Uterus (tissue), 4 donors: ENCODE results near the gene SBNO2. TPM values are rescaled to one million over a fixed set of nuclear protein-coding genes. Genes with fewer than 3 reads are reported as not detected.

Experiments used
- DNase-seq, 2 donors: peaks; one replicate each; pipeline ENCODE4 v3.0.0-alpha.2; 2019 to 2020
- H3K27ac ChIP-seq, 2 donors: fragments of 200-600 bp; sonication (generic); 1 replicate in 1 of 2; 2 replicates in 1 of 2; pipeline ENCODE4 v1.5.1; 2016 to 2018
- H3K27me3 ChIP-seq, 2 donors: fragments of 200-600 bp; sonication (generic); one replicate each; pipeline ENCODE4 v1.5.1; 2018 to 2019; ENCODE audit warnings: control low read depth in 1 of 2
- H3K36me3 ChIP-seq, 2 donors: fragments of 200-600 bp; sonication (generic); one replicate each; pipeline ENCODE4 v1.5.1; 2019; ENCODE audit warnings: control low read depth in 1 of 2
- H3K4me1 ChIP-seq, 2 donors: fragments of 200-600 bp; sonication (generic); one replicate each; pipeline ENCODE4 v1.5.1; 2018 to 2019; ENCODE audit warnings: control low read depth in 1 of 2
- H3K4me3 ChIP-seq, 2 donors: fragments of 200-600 bp; sonication (generic); 1 replicate in 1 of 2; 2 replicates in 1 of 2; pipeline ENCODE4 v1.5.1; 2018 to 2019; ENCODE audit warnings: mild to moderate bottlenecking in 1 of 2
- H3K9me3 ChIP-seq, 2 donors: fragments of 200-600 bp; sonication (generic); one replicate each; pipeline ENCODE4 v1.5.1; 2019; ENCODE audit warnings: control low read depth in 1 of 2
- POLR2A ChIP-seq, 2 donors: fragments of 450-650 bp; IDR thresholded peaks; one replicate each; pipeline ENCODE4 v1.6.1; 2016; ENCODE audit warnings: antibody characterized with exemption in 2 of 2, mild to moderate bottlenecking in 1 of 2, moderate library complexity in 1 of 2
- intact Hi-C: fragments of 100-400 bp; cut with DNase I; formaldehyde crosslinking; loops from one replicate; pipeline ENCODE4 v1.15.1; 2023; ENCODE audit warnings: low total_unique reads
- total RNA-seq, 4 donors: library from RNA; depleted of rRNA in 3 of 4; stranded (reverse); fragments of >200 nt in 3 of 4; gene quantifications; one replicate each; pipeline versions ENCODE4 v1.1.0 to v1.2.4, GENCODE V29; 2014 to 2023
- TF ChIP-seq, protein P1 (sequence below), 4 experiments: fragments of 200-600 bp in 2 of 4; fragments of 450-650 bp in 2 of 4; sonication (generic) in 2 of 4; IDR thresholded peaks; one replicate each; pipeline ENCODE4 v1.5.1; 2016 to 2019; ENCODE audit warnings: antibody characterized with exemption in 4 of 4, mild to moderate bottlenecking in 2 of 4, moderate library complexity in 1 of 4
- donor health status: DM: yes; HTN: yes; CAD: no.

Gene SBNO2
- total RNA-seq, 4 donors from 2014 or later: 4.4 to 107 (median 10.7) TPM

DNA sequence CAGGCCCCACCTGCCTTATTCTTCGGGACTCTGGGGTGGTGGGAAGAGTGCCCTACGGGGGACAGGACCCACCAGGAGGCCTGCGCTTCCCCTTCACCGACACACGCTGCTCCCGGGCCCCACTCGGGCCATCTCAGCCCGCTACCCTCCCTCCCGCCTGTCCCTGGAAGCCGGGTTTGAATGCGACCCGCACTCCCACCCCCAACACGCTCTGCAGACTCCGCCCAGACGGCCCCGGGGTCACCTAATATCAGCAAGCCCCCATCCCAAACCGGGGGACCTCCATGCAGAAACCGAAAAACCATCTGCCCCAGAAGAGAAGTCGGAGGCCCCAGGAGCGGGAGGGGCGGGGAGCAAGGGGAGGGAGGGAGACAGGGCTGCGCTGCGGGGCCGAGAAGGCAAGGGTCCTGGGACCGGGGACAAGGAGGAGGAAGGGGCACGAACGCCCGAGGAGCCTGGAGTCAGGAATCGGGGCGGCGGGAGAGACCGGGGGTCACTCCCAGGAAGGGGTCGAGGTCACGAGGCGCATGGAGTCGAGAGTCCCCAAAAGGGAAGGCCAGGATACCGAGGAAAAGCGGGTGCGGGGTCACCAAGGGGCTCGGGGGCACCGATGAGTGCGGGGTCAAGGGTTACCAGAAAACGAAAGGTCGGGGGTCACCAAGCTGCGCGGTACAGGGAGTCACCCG is 766 bp downstream of the SBNO2 start:
- intact Hi-C loops: no loop called here
- Histone ChIP-seq H3K27me3 (no peaks in the 10 kb centered on the region), H3K9me3 (no peaks in the 10 kb centered on the region), H3K27ac (peak overlapping the region; percentile 93 to 94), H3K4me3 (peak overlapping the region; percentile 81 to 83), H3K36me3 (no peaks in the 10 kb centered on the region), H3K4me1 (peaks cover 0 to 12% of the 10 kb centered on the region in 2 donors)
- no peak for TF ChIP-seq POLR2A (IDR thresholded peaks at IDR 0.05)
- TF ChIP-seq, protein P1, sequence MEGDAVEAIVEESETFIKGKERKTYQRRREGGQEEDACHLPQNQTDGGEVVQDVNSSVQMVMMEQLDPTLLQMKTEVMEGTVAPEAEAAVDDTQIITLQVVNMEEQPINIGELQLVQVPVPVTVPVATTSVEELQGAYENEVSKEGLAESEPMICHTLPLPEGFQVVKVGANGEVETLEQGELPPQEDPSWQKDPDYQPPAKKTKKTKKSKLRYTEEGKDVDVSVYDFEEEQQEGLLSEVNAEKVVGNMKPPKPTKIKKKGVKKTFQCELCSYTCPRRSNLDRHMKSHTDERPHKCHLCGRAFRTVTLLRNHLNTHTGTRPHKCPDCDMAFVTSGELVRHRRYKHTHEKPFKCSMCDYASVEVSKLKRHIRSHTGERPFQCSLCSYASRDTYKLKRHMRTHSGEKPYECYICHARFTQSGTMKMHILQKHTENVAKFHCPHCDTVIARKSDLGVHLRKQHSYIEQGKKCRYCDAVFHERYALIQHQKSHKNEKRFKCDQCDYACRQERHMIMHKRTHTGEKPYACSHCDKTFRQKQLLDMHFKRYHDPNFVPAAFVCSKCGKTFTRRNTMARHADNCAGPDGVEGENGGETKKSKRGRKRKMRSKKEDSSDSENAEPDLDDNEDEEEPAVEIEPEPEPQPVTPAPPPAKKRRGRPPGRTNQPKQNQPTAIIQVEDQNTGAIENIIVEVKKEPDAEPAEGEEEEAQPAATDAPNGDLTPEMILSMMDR (IDR thresholded peaks at IDR 0.05): no peak
- peak; percentile 39 to 42 for DNase-seq

DNA sequence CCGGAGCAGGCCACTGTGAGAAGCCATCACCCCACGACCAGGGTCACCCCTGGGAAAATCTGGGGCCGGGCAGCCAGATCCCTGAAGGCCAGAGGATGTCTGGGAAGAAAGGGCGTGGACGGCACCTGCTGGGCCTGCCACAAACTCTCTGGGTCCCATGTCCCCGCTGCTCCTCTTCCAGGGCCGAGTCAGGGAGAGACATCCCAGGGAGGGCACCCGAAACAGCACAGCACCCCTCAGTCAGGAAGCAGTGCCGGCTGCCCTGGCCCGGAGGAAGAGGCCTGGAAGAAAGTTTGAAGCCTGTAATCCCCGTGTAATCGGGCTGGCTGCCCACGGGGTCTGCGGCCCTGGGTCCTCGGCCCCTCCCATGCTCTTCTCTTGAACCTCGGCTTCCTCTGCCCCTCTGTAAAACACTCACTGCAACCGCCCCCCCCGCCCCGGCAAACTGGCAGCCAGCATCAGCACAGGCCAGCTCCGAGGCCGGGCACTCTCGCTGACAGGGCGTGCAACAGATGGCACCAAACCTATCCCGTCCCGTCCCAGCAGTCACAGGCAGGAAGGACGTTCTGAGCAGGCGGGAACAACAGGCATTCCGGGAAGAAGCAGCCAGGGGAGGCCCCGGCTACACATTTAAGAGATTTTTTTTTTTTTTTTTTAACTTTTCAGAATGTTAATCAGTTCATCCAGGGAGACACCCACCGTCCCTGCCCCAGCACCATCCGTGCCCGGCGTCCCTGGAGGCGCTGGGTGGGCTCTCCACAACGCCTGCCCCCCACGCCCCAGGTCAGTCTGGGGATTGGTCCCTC is 1.5 kb downstream of the SBNO2 start:
- TF ChIP-seq, protein P1 (IDR thresholded peaks at IDR 0.05): no peak
- no peak for TF ChIP-seq POLR2A (IDR thresholded peaks at IDR 0.05)
- DNase-seq: peak; percentile 53 to 65
- Histone ChIP-seq H3K4me3 (peak overlapping the region; percentile 81 to 83), H3K4me1 (peaks cover 0 to 18% of the 10 kb centered on the region in 2 donors), H3K27ac (peak overlapping the region; percentile 93 to 94), H3K27me3 (no peaks in the 10 kb centered on the region), H3K9me3 (no peaks in the 10 kb centered on the region), H3K36me3 (no peaks in the 10 kb centered on the region)
- intact Hi-C loops: no loop called here

DNA sequence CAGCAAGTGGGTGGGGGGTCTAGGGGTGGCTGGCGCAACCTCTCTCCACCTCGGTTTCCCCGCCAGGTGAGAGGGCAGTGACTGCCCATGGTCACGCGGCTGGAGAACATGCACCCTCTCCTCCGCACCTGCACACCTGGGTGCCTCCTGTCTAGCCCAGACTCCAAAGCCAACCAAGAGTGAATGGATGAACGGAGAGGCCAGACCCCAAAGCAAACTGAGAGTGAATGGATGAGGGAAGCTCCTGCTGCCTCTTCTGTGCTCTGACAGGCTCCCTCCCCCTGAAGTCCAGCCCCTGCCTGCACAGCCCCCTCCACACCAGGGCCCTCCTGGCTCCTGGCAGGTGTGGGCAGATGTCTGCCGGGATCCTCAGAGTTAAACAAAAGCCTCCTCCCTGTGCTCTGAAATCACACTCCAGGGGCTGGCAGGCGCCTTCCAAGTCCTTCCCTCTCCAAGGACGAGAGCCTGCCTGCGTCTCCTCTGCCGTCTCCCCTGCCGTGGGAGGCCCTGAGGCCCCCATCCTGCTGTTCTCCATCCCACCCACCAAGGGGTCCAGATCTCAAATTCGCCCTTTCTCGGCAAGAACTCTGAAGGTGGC is 2.2 kb downstream of the SBNO2 start:
- H3K4me3 ChIP-seq: peak overlapping the region; percentile 4 to 83
- H3K9me3 ChIP-seq: no peaks in the 10 kb centered on the region
- H3K4me1 ChIP-seq: peaks cover 0 to 22% of the 10 kb centered on the region in 2 donors
- peak overlapping the region; percentile 93 to 94 for H3K27ac ChIP-seq
- no peak for DNase-seq
- intact Hi-C loops: no loop called here
- no peaks in the 10 kb centered on the region for H3K36me3 ChIP-seq
- TF ChIP-seq POLR2A (IDR thresholded peaks at IDR 0.05): no peak
- TF ChIP-seq, protein P1 (IDR thresholded peaks at IDR 0.05): no peak
- H3K27me3 ChIP-seq: no peaks in the 10 kb centered on the region

DNA sequence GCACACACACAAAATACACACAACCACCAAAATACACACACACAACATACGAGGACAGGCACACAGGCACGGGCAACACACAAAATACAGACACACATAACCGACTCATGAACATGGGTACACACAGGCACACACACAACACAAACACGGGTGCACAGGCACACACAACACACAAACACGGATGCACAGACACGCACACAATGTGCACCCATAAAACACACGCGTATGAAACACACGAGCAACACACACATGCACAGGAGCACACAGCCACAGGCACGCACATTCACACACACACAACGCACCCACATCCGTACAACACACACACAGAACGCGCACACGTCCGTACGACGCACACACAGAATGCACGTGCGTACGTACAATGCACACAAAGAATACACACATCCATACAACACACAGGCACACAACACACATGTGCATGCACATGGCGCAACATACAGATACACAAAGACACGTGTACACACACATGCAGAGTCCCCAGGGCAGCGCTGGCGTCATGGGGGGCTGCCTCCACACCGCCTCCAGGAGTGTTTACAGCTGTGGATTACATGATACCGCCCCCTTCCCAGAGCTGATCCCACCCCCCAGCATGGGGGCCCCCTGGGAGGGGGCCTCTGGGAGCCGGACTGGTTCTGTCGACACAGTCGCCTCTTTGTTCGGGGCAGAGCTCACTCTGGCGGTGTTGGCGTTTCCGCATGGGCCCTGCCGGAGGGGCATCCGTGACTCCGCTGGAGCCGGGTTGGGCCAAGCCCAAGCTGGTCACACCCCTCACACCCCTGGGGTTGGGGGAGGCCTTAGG is 2.9 kb downstream of the SBNO2 start:
- H3K4me3 ChIP-seq: no peak overlapping the region

More for the DNA sequence above, 2.9 kb downstream of the SBNO2 start:
- Histone ChIP-seq H3K27ac (peak overlapping the region; percentile 93 to 94), H3K9me3 (no peaks in the 10 kb centered on the region), H3K4me1 (peaks cover 0 to 22% of the 10 kb centered on the region in 2 donors), H3K36me3 (no peaks in the 10 kb centered on the region), H3K27me3 (no peaks in the 10 kb centered on the region)
- TF ChIP-seq, protein P1 (IDR thresholded peaks at IDR 0.05): no peak
- TF ChIP-seq POLR2A (IDR thresholded peaks at IDR 0.05): no peak
- DNase-seq: no peak
- intact Hi-C loops: no loop called here
